ENCODE measurements around the gene SLC25A22.

GRCh38 chr11:742571-743201, 55.4 kb downstream of the SLC25A22 start:
- no peak for TF ChIP-seq CTCF (IDR thresholded peaks at IDR 0.05)
- no peak for TF ChIP-seq POLR2A (IDR thresholded peaks at IDR 0.05)

Measured in testis (tissue), 2 donors.